CD4-positive, CD25-positive, alpha-beta regulatory T cell (primary cell): ENCODE measurements around the gene OSGIN1. TPM values are rescaled to one million over a fixed set of nuclear protein-coding genes. Genes with fewer than 3 reads are reported as not detected.

ENCODE experiments used
- ATAC-seq, 2 donors: fragments of 150-1000 bp; cut with Tn5 transposase; one replicate each; pipeline ENCODE4 v1.10.0; 2021; ENCODE audit warnings: low read depth in 2 of 2, moderate number of reproducible peaks in 2 of 2, moderate library complexity in 1 of 2
- DNase-seq, 3 donors: peaks; one replicate each; pipeline versions ENCODE4 v3.0.0 to v3.0.0-alpha.2; 2012 to 2022; ENCODE audit warnings: mixed read lengths in 1 of 3
- H3K27ac ChIP-seq: one replicate; pipeline ENCODE4 v1.7.0; 2013; ENCODE audit warnings: mild to moderate bottlenecking, low read length; ENCODE audit not compliant: insufficient read depth, poor library complexity, severe bottlenecking
- H3K27me3 ChIP-seq: one replicate; pipeline ENCODE4 v1.7.0; 2013; ENCODE audit warnings: low read length; ENCODE audit not compliant: control insufficient read depth, insufficient read depth
- H3K36me3 ChIP-seq: one replicate; pipeline ENCODE4 v1.7.0; 2013; ENCODE audit warnings: mild to moderate bottlenecking, low read length, moderate library complexity; ENCODE audit not compliant: control insufficient read depth, insufficient read depth
- H3K4me1 ChIP-seq: 2 replicates; pipeline ENCODE4 v1.7.0; 2013; ENCODE audit warnings: mild to moderate bottlenecking, low read length; ENCODE audit not compliant: insufficient read depth, control insufficient read depth, poor library complexity, severe bottlenecking
- H3K4me3 ChIP-seq: one replicate; pipeline ENCODE4 v1.7.0; 2013; ENCODE audit warnings: low read depth, mild to moderate bottlenecking, low read length, moderate library complexity
- H3K9me3 ChIP-seq, 2 experiments: 1 replicate in 1 of 2; 2 replicates in 1 of 2; pipeline ENCODE4 v1.7.0; 2013; ENCODE audit warnings: low read length in 2 of 2, mild to moderate bottlenecking in 1 of 2, moderate library complexity in 1 of 2; ENCODE audit not compliant: control insufficient read depth in 2 of 2
- H3K27ac Mint-ChIP-seq, 3 donors: one replicate each; pipeline ENCODE4 v1.8.0; 2020 to 2022; ENCODE audit warnings: mild to moderate bottlenecking in 3 of 3, mixed read lengths in 3 of 3, moderate library complexity in 2 of 3
- H3K27me3 Mint-ChIP-seq: one replicate; pipeline ENCODE4 v1.8.0; 2022; ENCODE audit warnings: mild to moderate bottlenecking, mixed read lengths
- H3K36me3 Mint-ChIP-seq: one replicate; pipeline ENCODE4 v1.8.0; 2020; ENCODE audit warnings: mixed read lengths
- H3K4me1 Mint-ChIP-seq, 4 donors: one replicate each; pipeline ENCODE4 v1.8.0; 2020 to 2022; ENCODE audit warnings: mixed read lengths in 4 of 4, mild to moderate bottlenecking in 1 of 4
- H3K4me3 Mint-ChIP-seq, 4 donors: one replicate each; pipeline ENCODE4 v1.8.0; 2020 to 2022; ENCODE audit warnings: mild to moderate bottlenecking in 4 of 4, mixed read lengths in 4 of 4, moderate library complexity in 3 of 4
- H3K9me3 Mint-ChIP-seq, 7 donors: one replicate each; pipeline ENCODE4 v1.8.0; 2020 to 2022; ENCODE audit warnings: mixed read lengths in 7 of 7, mild to moderate bottlenecking in 3 of 7, moderate library complexity in 2 of 7
- polyA plus RNA-seq, 4 donors: library from polyadenylated mRNA; unstranded; fragments of 300-500 nt; fragmentation: Illumina TruSeq; gene quantifications; one replicate each; pipeline ENCODE4 v1.2.3, GENCODE V29; 2021
- total RNA-seq: library from RNA; stranded (reverse); gene quantifications from one replicate; pipeline ENCODE4 v1.2.3, GENCODE V29; 2022

The OSGIN1 gene
- total and polyA plus RNA-seq, 5 donors from 2014 or later: 0.29 to 0.72 TPM; not detected in 3

GRCh38 chr16:84001726-84002125 lies 48.7 kb downstream of the OSGIN1 start:
- peaks cover 0 to under 1% (median 0%) of the 10 kb centered on the region in 7 donors for H3K9me3 Mint-ChIP-seq
- no peak overlapping the region for H3K27ac ChIP-seq
- ATAC-seq (no peak), DNase-seq (no peak)
- no peak overlapping the region for H3K4me3 ChIP-seq
- no peaks in the 10 kb centered on the region for H3K4me1 Mint-ChIP-seq
- H3K36me3 Mint-ChIP-seq: no peaks in the 10 kb centered on the region
- no peaks in the 10 kb centered on the region for H3K27me3 ChIP-seq
- H3K9me3 ChIP-seq: no peaks in the 10 kb centered on the region
- H3K27ac Mint-ChIP-seq: no peak overlapping the region
- no peak overlapping the region for H3K4me3 Mint-ChIP-seq
- H3K4me1 ChIP-seq: no peaks in the 10 kb centered on the region
- H3K27me3 Mint-ChIP-seq: peaks cover 7% of the 10 kb centered on the region
- no peaks in the 10 kb centered on the region for H3K36me3 ChIP-seq

- Mint-ChIP-seq H3K36me3 (no peaks in the 10 kb centered on the region), H3K27ac (no peak overlapping the region)
These were observed 50.0 kb downstream of the OSGIN1 start for GRCh38 chr16:84003038-84003437.

GRCh38 chr16:84004442-84004841 lies 51.4 kb downstream of the OSGIN1 start:
- no peak for ATAC-seq
- Histone ChIP-seq H3K4me1 (no peaks in the 10 kb centered on the region), H3K4me3 (no peak overlapping the region), H3K36me3 (no peaks in the 10 kb centered on the region), H3K9me3 (no peaks in the 10 kb centered on the region), H3K27me3 (no peaks in the 10 kb centered on the region), H3K27ac (no peak overlapping the region)
- Mint-ChIP-seq H3K4me1 (no peaks in the 10 kb centered on the region), H3K27me3 (peaks cover 11% of the 10 kb centered on the region), H3K27ac (no peak overlapping the region), H3K9me3 (peaks cover 0 to 3% (median 0%) of the 10 kb centered on the region in 7 donors), H3K36me3 (no peaks in the 10 kb centered on the region), H3K4me3 (peak overlapping the region in 1 of 4 donors; percentile 2)
- no peak for DNase-seq

More at GRCh38 chr16:84003038-84003437, 50.0 kb downstream of the OSGIN1 start:
- Mint-ChIP-seq H3K27me3 (peaks cover 11% of the 10 kb centered on the region), H3K4me3 (no peak overlapping the region), H3K9me3 (peaks cover 0 to 3% (median 0%) of the 10 kb centered on the region in 7 donors), H3K4me1 (no peaks in the 10 kb centered on the region)
- Histone ChIP-seq H3K9me3 (no peaks in the 10 kb centered on the region), H3K27me3 (no peaks in the 10 kb centered on the region), H3K4me3 (no peak overlapping the region), H3K36me3 (no peaks in the 10 kb centered on the region), H3K27ac (no peak overlapping the region), H3K4me1 (no peaks in the 10 kb centered on the region)
- no peak for ATAC-seq
- no peak for DNase-seq

- Mint-ChIP-seq H3K36me3 (no peaks in the 10 kb centered on the region), H3K27me3 (peaks cover 11% of the 10 kb centered on the region), H3K4me1 (no peaks in the 10 kb centered on the region), H3K27ac (no peak overlapping the region), H3K4me3 (no peak overlapping the region), H3K9me3 (peaks cover 0 to 3% (median 0%) of the 10 kb centered on the region in 7 donors)
- Histone ChIP-seq H3K4me1 (no peaks in the 10 kb centered on the region), H3K36me3 (no peaks in the 10 kb centered on the region), H3K27ac (no peak overlapping the region), H3K4me3 (no peak overlapping the region), H3K27me3 (no peaks in the 10 kb centered on the region), H3K9me3 (no peaks in the 10 kb centered on the region)
- DNase-seq (no peak), ATAC-seq (no peak)
These were observed 52.4 kb downstream of the OSGIN1 start for GRCh38 chr16:84005391-84005790.

- Histone ChIP-seq H3K4me3 (no peak overlapping the region), H3K9me3 (no peaks in the 10 kb centered on the region), H3K27me3 (no peaks in the 10 kb centered on the region), H3K4me1 (no peaks in the 10 kb centered on the region), H3K27ac (no peak overlapping the region), H3K36me3 (no peaks in the 10 kb centered on the region)
- no peaks in the 10 kb centered on the region for H3K36me3 Mint-ChIP-seq
- DNase-seq (no peak), ATAC-seq (no peak)
- no peak overlapping the region for H3K4me3 Mint-ChIP-seq
- H3K4me1 Mint-ChIP-seq: no peaks in the 10 kb centered on the region
- no peak overlapping the region for H3K27ac Mint-ChIP-seq
- peaks cover 13% of the 10 kb centered on the region for H3K27me3 Mint-ChIP-seq
- H3K9me3 Mint-ChIP-seq: peaks cover 0 to 3% (median 0%) of the 10 kb centered on the region in 7 donors
These were observed 54.5 kb downstream of the OSGIN1 start for GRCh38 chr16:84007520-84007919.

- Mint-ChIP-seq H3K27ac (no peak overlapping the region), H3K27me3 (peaks cover 16% of the 10 kb centered on the region), H3K9me3 (peaks cover 0 to 3% (median 0%) of the 10 kb centered on the region in 7 donors), H3K4me3 (no peak overlapping the region), H3K36me3 (no peaks in the 10 kb centered on the region), H3K4me1 (no peaks in the 10 kb centered on the region)
- Histone ChIP-seq H3K4me3 (no peak overlapping the region), H3K9me3 (no peaks in the 10 kb centered on the region), H3K36me3 (no peaks in the 10 kb centered on the region), H3K27me3 (no peaks in the 10 kb centered on the region), H3K4me1 (no peaks in the 10 kb centered on the region), H3K27ac (no peak overlapping the region)
- ATAC-seq (no peak), DNase-seq (no peak)
These were observed 54.9 kb downstream of the OSGIN1 start for GRCh38 chr16:84007965-84008364.

GRCh38 chr16:84009282-84009681 lies 56.2 kb downstream of the OSGIN1 start:
- DNase-seq (no peak), ATAC-seq (no peak)
- no peaks in the 10 kb centered on the region for H3K36me3 Mint-ChIP-seq
- no peak overlapping the region for H3K4me3 Mint-ChIP-seq
- Histone ChIP-seq H3K27ac (no peak overlapping the region), H3K36me3 (no peaks in the 10 kb centered on the region), H3K9me3 (peaks cover 0 to 4% of the 10 kb centered on the region in 2 experiments), H3K4me1 (no peaks in the 10 kb centered on the region), H3K27me3 (no peaks in the 10 kb centered on the region), H3K4me3 (no peak overlapping the region)
- peaks cover 0 to 3% (median 0%) of the 10 kb centered on the region in 7 donors for H3K9me3 Mint-ChIP-seq
- no peak overlapping the region for H3K27ac Mint-ChIP-seq
- peaks cover 12% of the 10 kb centered on the region for H3K27me3 Mint-ChIP-seq
- peaks cover 0 to 3% (median under 1%) of the 10 kb centered on the region in 4 donors for H3K4me1 Mint-ChIP-seq

- Mint-ChIP-seq H3K4me1 (peaks cover 0 to 10% (median 4%) of the 10 kb centered on the region in 4 donors), H3K27ac (no peak overlapping the region), H3K9me3 (peaks cover 0 to 3% (median 0%) of the 10 kb centered on the region in 7 donors), H3K36me3 (no peaks in the 10 kb centered on the region), H3K27me3 (peaks cover 4% of the 10 kb centered on the region), H3K4me3 (peak overlapping the region in 1 of 4 donors; percentile 24)
- DNase-seq (peak; percentile 22 to 64 (median 29)), ATAC-seq (peak; percentile 49 to 64)
- H3K27me3 ChIP-seq: no peaks in the 10 kb centered on the region
- H3K36me3 ChIP-seq: no peaks in the 10 kb centered on the region
- H3K4me1 ChIP-seq: no peaks in the 10 kb centered on the region
- H3K9me3 ChIP-seq: peaks cover 0 to 4% of the 10 kb centered on the region in 2 experiments
- H3K27ac ChIP-seq: no peak overlapping the region
- H3K4me3 ChIP-seq: no peak overlapping the region
These were observed 60.9 kb downstream of the OSGIN1 start for GRCh38 chr16:84013787-84014569.
